Coronary artery (tissue), 2 donors: ENCODE data around the gene KRT23.
"Not testable (repeated sequence)": the region's sequence is repeated elsewhere in the genome, so short reads cannot be mapped to it uniquely, and the experiment has no call there.

Experiments
- DNase-seq: peaks from one replicate; pipeline ENCODE4 v3.0.0-alpha.2; 2017; ENCODE audit warnings: low spot score
- H3K27ac ChIP-seq, 2 donors: fragments of 200-600 bp; sonication (generic); one replicate each; pipeline ENCODE4 v1.5.1; 2016 to 2019
- H3K4me3 ChIP-seq: fragments of 200-600 bp; sonication (generic); 2 replicates; pipeline ENCODE4 v1.5.1; 2016; ENCODE audit warnings: mild to moderate bottlenecking, moderate library complexity
- TF ChIP-seq, protein P1 (sequence below): fragments of 200-600 bp; sonication (generic); IDR thresholded peaks from one replicate; pipeline ENCODE4 v1.5.1; 2019; ENCODE audit warnings: antibody characterized with exemption

KRT23 gene

DNA sequence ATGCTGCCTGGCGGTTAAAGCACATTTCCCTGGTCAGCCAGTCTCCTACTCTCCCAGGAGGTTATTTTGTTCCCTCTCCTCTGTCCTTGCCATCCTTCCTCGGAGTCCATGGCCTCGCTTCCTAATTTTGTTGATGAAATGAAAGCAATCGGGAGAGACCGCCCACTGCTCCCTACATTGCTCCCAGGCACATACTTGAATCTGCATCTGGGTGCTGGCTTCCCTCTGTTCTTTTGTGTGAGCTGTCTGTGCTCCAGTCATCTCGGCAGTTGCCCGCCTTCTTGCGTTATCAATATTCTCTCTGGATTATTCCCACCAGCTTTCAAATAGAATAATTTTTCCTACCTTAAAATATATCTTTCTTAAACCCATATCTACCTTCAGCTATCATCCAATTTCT lies 11.1 kb downstream of the KRT23 start:
- no peak for DNase-seq
- Histone ChIP-seq H3K27ac (no peak overlapping the region), H3K4me3 (no peak overlapping the region)
- TF ChIP-seq, protein P1, sequence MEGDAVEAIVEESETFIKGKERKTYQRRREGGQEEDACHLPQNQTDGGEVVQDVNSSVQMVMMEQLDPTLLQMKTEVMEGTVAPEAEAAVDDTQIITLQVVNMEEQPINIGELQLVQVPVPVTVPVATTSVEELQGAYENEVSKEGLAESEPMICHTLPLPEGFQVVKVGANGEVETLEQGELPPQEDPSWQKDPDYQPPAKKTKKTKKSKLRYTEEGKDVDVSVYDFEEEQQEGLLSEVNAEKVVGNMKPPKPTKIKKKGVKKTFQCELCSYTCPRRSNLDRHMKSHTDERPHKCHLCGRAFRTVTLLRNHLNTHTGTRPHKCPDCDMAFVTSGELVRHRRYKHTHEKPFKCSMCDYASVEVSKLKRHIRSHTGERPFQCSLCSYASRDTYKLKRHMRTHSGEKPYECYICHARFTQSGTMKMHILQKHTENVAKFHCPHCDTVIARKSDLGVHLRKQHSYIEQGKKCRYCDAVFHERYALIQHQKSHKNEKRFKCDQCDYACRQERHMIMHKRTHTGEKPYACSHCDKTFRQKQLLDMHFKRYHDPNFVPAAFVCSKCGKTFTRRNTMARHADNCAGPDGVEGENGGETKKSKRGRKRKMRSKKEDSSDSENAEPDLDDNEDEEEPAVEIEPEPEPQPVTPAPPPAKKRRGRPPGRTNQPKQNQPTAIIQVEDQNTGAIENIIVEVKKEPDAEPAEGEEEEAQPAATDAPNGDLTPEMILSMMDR: no peak

DNA sequence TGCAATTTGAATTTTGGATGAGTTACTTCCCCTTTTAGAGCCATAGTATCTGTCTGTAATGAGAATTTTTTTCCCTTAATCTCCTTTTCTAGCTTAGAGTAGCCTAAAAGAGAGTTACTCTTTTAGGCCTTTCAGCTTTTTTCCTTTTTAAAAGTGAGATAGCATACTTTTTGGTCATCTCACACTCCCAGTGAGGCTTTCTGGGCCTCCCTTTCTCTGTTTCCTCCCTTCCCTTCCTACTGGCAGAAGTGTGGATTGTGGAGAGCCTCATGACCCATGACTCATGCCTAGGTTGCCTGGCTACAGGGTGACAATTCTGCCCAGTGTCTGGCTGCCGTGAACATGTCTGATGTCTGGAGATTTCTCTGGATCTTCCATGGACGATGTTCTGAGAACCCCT lies 15.2 kb downstream of the KRT23 start:
- TF ChIP-seq, protein P1: no peak
- peak overlapping the region; percentile 32 to 58 for H3K27ac ChIP-seq
- no peak overlapping the region for H3K4me3 ChIP-seq
- DNase-seq: no peak

DNA sequence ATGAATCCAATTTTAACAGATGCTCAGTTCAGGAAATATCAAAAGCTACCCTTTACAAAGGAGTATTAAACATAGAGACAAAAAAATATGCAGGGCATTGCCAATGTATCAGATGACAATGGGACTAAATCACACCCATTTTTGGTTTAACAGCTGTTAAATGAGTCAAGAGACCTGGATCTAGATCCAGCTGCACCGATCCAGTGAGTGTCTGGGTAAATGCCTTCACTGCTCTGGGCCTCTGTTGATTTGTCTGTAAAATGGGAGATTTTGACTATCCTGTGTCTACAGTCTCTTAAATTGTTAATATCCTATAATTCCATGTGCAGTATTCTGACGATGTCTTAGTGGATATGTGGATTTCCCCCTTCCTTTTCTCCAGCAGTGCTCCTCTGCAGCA lies 16.4 kb downstream of the KRT23 start:
- DNase-seq: no peak
- H3K27ac ChIP-seq: no peak overlapping the region
- no peak overlapping the region for H3K4me3 ChIP-seq
- TF ChIP-seq, protein P1: no peak

DNA sequence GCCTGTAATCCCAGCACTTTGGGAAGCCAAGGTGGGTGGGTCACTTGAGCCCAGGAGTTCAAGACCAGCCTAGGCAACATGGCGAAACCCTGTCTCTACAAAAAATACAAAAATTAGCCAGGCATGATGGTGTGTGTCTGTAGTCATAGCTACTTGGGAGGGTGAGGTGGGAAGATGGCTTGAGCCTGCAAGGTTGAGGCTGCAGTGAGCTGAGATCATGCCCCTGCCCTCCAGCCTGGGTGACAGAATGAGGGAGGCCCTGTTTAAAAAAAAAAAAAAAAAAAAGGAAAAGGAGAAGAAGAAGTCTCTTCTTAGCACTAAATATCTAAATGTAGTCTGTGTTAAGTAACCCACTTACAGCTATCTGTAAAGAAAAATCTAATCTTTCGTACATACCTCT lies 20.3 kb downstream of the KRT23 start:
- DNase-seq, H3K27ac ChIP-seq, H3K4me3 ChIP-seq: not testable (repeated sequence)

DNA sequence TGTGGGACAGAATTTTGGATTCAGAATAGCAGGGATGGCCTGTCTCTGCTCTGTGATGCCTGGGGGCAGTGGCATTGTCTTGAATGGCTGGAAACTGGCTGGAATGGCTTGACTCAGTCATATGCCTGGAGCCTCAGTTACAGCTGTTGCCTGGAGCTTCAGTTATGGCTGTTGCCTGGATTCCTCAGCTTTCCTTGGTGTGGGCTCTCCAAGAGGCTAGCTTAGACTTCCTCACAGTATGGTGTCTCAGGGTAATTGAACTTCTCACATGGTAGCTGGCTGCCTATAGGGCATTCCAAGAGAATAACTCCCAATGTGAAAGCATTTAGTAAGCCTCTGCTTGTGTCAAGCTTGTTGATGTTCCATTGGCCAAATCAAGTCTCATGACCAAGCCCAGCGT lies 21.1 kb downstream of the KRT23 start:
- Histone ChIP-seq H3K27ac (no peak overlapping the region), H3K4me3 (no peak overlapping the region)
- DNase-seq: no peak
- TF ChIP-seq, protein P1: no peak

DNA sequence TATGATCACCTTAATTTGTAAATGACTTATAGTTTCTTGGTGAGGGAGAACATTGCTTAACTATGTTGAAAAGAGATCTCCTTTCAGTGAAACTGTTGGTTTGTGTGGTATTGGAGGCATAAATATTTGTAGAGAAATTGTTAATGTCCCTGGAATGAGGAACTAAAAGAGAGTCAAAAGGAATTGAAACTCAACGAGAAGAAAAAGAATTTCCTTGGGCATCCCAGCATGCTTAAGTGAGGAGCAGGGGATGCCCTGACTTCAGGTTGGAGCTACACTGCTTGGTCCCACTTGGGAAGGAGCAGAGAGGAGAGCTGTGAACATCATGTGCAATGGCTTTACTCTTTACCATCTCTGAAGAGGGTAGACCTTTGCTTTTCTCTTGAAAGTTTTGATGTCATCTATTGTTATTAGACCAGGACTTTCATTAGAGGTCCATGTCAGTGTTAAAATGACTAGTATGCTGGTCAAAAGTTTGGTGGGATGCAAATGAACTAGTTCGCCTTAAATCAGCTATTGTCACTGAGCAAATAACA lies 21.7 kb downstream of the KRT23 start:
- TF ChIP-seq, protein P1: no peak
- no peak for DNase-seq
- H3K4me3 ChIP-seq: no peak overlapping the region
- no peak overlapping the region for H3K27ac ChIP-seq

DNA sequence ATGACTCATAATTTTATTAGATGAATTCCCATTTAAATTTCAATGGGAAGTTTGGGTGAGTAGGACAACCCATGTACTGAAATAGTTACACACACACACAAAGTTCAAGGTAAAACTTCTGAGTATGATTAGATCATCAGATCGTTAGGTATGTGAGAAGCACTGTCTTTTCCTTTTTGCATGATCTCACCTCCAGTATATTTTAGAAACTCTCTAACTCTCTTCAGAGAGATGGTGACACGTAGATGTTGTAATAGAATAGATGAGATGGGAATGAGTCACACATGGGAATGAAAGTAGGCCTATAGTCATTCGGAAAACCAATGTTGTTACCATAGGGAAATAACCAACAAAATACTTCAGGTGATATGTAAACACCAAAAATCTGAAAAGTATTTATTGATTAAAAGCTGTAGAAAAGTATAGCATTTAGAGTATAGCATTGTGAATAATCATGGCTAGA lies 22.2 kb downstream of the KRT23 start:
- DNase-seq: no peak
- TF ChIP-seq, protein P1: no peak
- no peak overlapping the region for H3K27ac ChIP-seq
- H3K4me3 ChIP-seq: no peak overlapping the region
